Endodermal cell (in vitro differentiated cells): ENCODE results near the gene APOL1. TPM values are rescaled to one million over a fixed set of nuclear protein-coding genes. Genes with fewer than 3 reads are reported as not detected.
A peak's percentile ranks its signal among the peaks of the same experiment; 100 is the strongest.
"Not testable (repeated sequence)": the region's sequence is repeated elsewhere in the genome, so short reads cannot be mapped to it uniquely, and the experiment has no call there.

Experiments
- DNase-seq: peaks from one replicate; pipeline ENCODE4 v3.0.0-alpha.2; 2017
- H3K27ac ChIP-seq: 2 replicates; pipeline ENCODE4 v1.5.1; 2013; ENCODE audit warnings: mild to moderate bottlenecking, low read depth, low read length, moderate library complexity
- H3K27me3 ChIP-seq: 2 replicates; pipeline ENCODE4 v1.6.1; 2013; ENCODE audit warnings: mild to moderate bottlenecking, low read length, moderate library complexity; ENCODE audit not compliant: insufficient read depth, control insufficient read depth, poor library complexity, severe bottlenecking
- H3K36me3 ChIP-seq: 2 replicates; pipeline ENCODE4 v1.7.0; 2013; ENCODE audit warnings: mild to moderate bottlenecking, low read length, moderate library complexity; ENCODE audit not compliant: control insufficient read depth, insufficient read depth
- H3K4me1 ChIP-seq: one replicate; pipeline ENCODE4 v1.7.0; 2013; ENCODE audit warnings: low read length; ENCODE audit not compliant: control insufficient read depth, insufficient read depth
- H3K4me3 ChIP-seq: 2 replicates; pipeline ENCODE4 v1.5.1; 2013; ENCODE audit warnings: mild to moderate bottlenecking, low read length, moderate library complexity
- H3K9ac ChIP-seq: 2 replicates; pipeline ENCODE4 v1.6.1; 2013; ENCODE audit warnings: mild to moderate bottlenecking, low read length, moderate library complexity; ENCODE audit not compliant: poor library complexity, severe bottlenecking; ENCODE audit errors: extremely low read depth
- H3K9me3 ChIP-seq: 2 replicates; pipeline ENCODE4 v1.6.1; 2013; ENCODE audit warnings: mild to moderate bottlenecking, low read length, moderate library complexity; ENCODE audit not compliant: control insufficient read depth
- H3K27ac Mint-ChIP-seq: 2 replicates; pipeline ENCODE4 v1.8.0; 2020; ENCODE audit warnings: mixed read lengths
- H3K27me3 Mint-ChIP-seq: 2 replicates; pipeline ENCODE4 v1.8.0; 2021; ENCODE audit warnings: mild to moderate bottlenecking, mixed read lengths; ENCODE audit not compliant: insufficient read depth
- H3K36me3 Mint-ChIP-seq: 2 replicates; pipeline ENCODE4 v1.8.0; 2020; ENCODE audit warnings: low read depth, mixed read lengths
- H3K4me1 Mint-ChIP-seq: 2 replicates; pipeline ENCODE4 v1.8.0; 2020; ENCODE audit warnings: mixed read lengths
- H3K4me3 Mint-ChIP-seq: 2 replicates; pipeline ENCODE4 v1.8.0; 2020; ENCODE audit warnings: mild to moderate bottlenecking, moderate library complexity, mixed read lengths
- H3K9me3 Mint-ChIP-seq: 2 replicates; pipeline ENCODE4 v1.8.0; 2020; ENCODE audit warnings: mild to moderate bottlenecking, mixed read lengths
- WGBS, 2 experiments: methylation state at CpG; one replicate each; pipeline versions ENCODE4 v1.1.5 to v1.1.7; 2013; ENCODE audit warnings: missing lambda C conversion rate in 2 of 2, mixed read lengths in 1 of 2; ENCODE audit not compliant: insufficient coverage in 1 of 2, insufficient read length in 1 of 2; 5-methylcytosine and 5-hydroxymethylcytosine counted together
- total RNA-seq, 2 donors: library from RNA; stranded (reverse); fragmentation: NEBNext Ultra II Directional in 1 of 2; extraction: Animal tissue kit (Norgen Biotek cat#: 25700) in 1 of 2; gene quantifications; 2 replicates in 1 of 2; 3 replicates in 1 of 2; pipeline ENCODE4 v1.2.1, GENCODE V29; 2021
- TF ChIP-seq, protein P1 (sequence below): fragments of 200-600 bp; sonication (generic); conservative IDR thresholded peaks from 2 replicates; pipeline ENCODE4 v1.5.0; 2021; ENCODE audit warnings: antibody characterized with exemption, mild to moderate bottlenecking

APOL1 gene
- total RNA-seq, 2 donors from 2014 or later: 0.11 to 0.22 TPM

DNA sequence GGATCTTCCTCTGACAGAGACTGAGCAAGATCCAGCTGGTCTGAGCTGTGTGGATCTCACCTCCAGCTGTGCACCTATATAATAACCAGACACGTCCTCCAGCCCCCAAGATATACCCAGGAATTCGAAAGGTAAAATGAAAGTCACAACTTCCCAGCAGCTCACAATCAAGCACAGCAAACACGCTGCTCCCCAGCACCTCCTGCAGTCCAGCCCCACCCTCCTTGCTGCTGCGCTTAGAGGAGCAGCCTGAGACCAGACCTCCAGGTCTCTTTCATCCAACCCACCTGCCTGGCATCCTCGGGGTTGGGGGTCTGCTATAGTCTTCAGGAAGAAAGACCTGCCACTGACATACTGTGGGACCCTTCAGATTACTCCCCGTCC lies 48.3 kb upstream of the APOL1 start:
- Mint-ChIP-seq H3K27me3 (peaks cover 4% of the 10 kb centered on the region), H3K4me1 (peaks cover 10% of the 10 kb centered on the region), H3K9me3 (peaks cover 16% of the 10 kb centered on the region), H3K4me3 (no peak overlapping the region), H3K36me3 (no peaks in the 10 kb centered on the region), H3K27ac (no peak overlapping the region)
- no peak overlapping the region for H3K27ac ChIP-seq
- H3K9ac ChIP-seq: no peak overlapping the region
- peaks cover 15% of the 10 kb centered on the region for H3K9me3 ChIP-seq
- H3K36me3 ChIP-seq: no peaks in the 10 kb centered on the region
- no peak overlapping the region for H3K4me3 ChIP-seq
- WGBS, 2 experiments: 73 to 84% methylated on average over 4 to 6 of the region's 6 CpGs
- TF ChIP-seq, protein P1, sequence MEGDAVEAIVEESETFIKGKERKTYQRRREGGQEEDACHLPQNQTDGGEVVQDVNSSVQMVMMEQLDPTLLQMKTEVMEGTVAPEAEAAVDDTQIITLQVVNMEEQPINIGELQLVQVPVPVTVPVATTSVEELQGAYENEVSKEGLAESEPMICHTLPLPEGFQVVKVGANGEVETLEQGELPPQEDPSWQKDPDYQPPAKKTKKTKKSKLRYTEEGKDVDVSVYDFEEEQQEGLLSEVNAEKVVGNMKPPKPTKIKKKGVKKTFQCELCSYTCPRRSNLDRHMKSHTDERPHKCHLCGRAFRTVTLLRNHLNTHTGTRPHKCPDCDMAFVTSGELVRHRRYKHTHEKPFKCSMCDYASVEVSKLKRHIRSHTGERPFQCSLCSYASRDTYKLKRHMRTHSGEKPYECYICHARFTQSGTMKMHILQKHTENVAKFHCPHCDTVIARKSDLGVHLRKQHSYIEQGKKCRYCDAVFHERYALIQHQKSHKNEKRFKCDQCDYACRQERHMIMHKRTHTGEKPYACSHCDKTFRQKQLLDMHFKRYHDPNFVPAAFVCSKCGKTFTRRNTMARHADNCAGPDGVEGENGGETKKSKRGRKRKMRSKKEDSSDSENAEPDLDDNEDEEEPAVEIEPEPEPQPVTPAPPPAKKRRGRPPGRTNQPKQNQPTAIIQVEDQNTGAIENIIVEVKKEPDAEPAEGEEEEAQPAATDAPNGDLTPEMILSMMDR: peak; percentile 22
- H3K4me1 ChIP-seq: no peaks in the 10 kb centered on the region
- no peaks in the 10 kb centered on the region for H3K27me3 ChIP-seq
- no peak for DNase-seq

DNA sequence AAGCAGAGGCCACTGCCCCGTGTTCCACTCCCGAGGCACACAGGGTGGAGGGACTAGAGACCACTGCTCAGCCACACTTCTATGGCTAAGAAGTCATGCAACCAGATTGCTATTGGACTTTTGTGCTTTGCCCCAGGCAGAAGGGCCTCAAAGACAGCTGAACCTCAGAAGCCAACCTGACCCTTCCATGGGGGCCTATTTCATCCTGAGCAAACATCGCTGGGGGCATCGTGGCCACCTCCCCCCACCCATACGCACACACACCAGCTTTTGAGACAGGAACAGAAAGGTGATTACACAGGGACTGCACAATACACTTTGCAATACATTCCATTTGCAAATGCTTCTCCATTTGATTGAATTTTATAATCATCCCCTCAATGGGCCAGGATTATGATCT lies 47.4 kb upstream of the APOL1 start:
- 83 to 89% methylated on average over 5 of the region's 5 CpGs for WGBS, 2 experiments
- not testable (repeated sequence) for H3K4me3 Mint-ChIP-seq, H3K27ac ChIP-seq, H3K36me3 ChIP-seq, H3K36me3 Mint-ChIP-seq, DNase-seq, H3K4me3 ChIP-seq, H3K27ac Mint-ChIP-seq, H3K4me1 Mint-ChIP-seq, H3K27me3 ChIP-seq, H3K4me1 ChIP-seq, H3K27me3 Mint-ChIP-seq, H3K9ac ChIP-seq
- H3K9me3 ChIP-seq: peaks cover 25% of the 10 kb centered on the region
- H3K9me3 Mint-ChIP-seq: peaks cover 26% of the 10 kb centered on the region

DNA sequence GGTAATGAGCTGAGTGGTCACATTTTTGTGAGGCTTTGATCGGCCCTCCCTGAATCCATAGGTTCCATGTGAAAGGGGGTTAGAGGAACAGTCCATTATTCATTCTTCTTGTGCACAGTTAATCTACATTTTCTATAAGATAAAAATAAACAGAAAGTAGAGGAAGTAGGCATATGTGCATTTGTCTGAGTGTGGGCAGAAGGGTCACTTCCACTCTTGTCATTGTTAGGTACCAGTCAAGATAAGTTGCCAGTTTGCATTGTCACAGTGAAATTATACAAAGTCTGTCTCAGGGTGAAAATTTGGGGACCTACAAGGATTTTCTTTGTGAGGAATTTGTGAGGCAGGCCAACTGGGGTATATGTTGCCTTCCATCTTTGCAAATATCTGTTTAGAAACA lies 46.7 kb upstream of the APOL1 start:
- H3K4me1 Mint-ChIP-seq: peaks cover 10% of the 10 kb centered on the region
- WGBS, 2 experiments: 88% methylated on average over 1 of the region's 1 CpG; no CpG with 5 or more reads in 1 of the 2 experiments
- no peaks in the 10 kb centered on the region for H3K36me3 Mint-ChIP-seq
- peaks cover 9% of the 10 kb centered on the region for H3K27me3 Mint-ChIP-seq
- no peak overlapping the region for H3K27ac Mint-ChIP-seq
- peaks cover 27% of the 10 kb centered on the region for H3K9me3 ChIP-seq
- peaks cover 32% of the 10 kb centered on the region for H3K9me3 Mint-ChIP-seq
- H3K27ac ChIP-seq: no peak overlapping the region
- no peak overlapping the region for H3K4me3 Mint-ChIP-seq
- no peaks in the 10 kb centered on the region for H3K36me3 ChIP-seq
- H3K4me1 ChIP-seq: no peaks in the 10 kb centered on the region
- no peak overlapping the region for H3K4me3 ChIP-seq
- H3K27me3 ChIP-seq: no peaks in the 10 kb centered on the region
- no peak overlapping the region for H3K9ac ChIP-seq
- TF ChIP-seq, protein P1: no peak
- no peak for DNase-seq

DNA sequence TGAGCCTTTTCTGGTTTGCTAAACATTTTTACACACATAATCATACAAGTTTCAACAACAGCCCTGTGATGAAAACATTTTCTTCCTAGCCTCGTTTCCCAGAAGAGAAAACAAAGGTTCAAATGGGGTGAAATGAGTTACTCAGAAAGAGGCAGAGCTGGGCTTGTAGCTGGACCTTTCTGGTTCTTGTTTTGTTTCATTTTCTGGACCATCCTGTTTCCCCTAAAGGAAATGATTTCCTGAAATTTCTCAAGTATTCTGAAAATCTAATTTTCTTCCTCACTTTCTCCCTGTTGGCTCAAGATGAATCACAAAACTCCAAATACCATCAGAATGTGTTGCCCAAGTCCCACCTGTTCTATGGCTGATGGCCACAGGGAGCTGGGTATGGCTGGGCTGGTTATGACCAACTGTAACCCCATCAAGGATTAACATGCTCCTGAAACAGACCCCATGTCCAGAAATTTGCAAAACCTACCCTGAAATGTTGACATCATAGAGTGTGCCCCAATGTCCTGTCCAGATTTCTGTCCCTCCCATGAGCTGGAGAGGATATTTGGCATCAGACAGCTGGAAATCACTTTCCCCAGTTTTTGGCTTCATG lies 44.7 kb upstream of the APOL1 start:
- Mint-ChIP-seq H3K4me3 (no peak overlapping the region), H3K27me3 (peaks cover 15% of the 10 kb centered on the region), H3K27ac (no peak overlapping the region), H3K4me1 (peaks cover 10% of the 10 kb centered on the region), H3K36me3 (no peaks in the 10 kb centered on the region), H3K9me3 (peaks cover 33% of the 10 kb centered on the region)
- no peak for DNase-seq
- Histone ChIP-seq H3K9me3 (peaks cover 27% of the 10 kb centered on the region), H3K4me3 (no peak overlapping the region), H3K36me3 (no peaks in the 10 kb centered on the region), H3K4me1 (no peaks in the 10 kb centered on the region), H3K27ac (no peak overlapping the region), H3K27me3 (no peaks in the 10 kb centered on the region), H3K9ac (no peak overlapping the region)
- WGBS, 2 experiments: 96% methylated on average over 1 of the region's 1 CpG; no CpG with 5 or more reads in 1 of the 2 experiments
- TF ChIP-seq, protein P1: no peak
